ENCODE data around the gene GALNT17. TPM values are rescaled to one million over a fixed set of nuclear protein-coding genes. Genes with fewer than 3 reads are reported as not detected.

The GALNT17 gene
- total RNA-seq, 1 experiment from 2014 or later: not detected

DNA sequence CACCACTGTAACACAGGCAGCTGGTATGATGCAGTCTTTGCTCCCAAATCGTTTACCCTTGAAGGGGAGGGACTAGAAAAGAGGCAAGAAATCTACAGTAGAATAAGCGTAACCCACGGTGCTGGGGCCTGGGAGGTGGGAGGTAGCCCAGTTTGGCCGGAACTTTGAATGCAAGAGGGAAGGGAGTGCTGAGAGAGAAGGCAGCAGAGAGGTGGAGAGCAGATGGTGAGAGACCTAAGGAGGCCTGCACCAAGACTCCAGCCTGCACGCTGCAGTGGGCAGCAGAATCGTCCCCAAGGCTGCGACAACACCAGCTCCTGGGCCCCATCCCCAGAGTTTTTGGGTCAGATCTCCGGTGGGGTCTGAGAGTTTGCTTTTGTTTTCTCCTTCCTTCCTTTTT is 547.5 kb downstream of the GALNT17 start:
- Histone ChIP-seq H3F3A (ENCODE audit: insufficient read depth, low read depth) (no peaks in the 10 kb centered on the region), H3K27me3 (ENCODE audit: insufficient read depth, low read depth) (peaks cover 41% of the 10 kb centered on the region), H3K9me3 (ENCODE audit: insufficient read depth, low read depth) (no peaks in the 10 kb centered on the region), H3K4me2 (no peak overlapping the region), H3K27ac (no peak overlapping the region), H2AFZ (no peak overlapping the region), H3K79me2 (ENCODE audit: low read depth) (no peaks in the 10 kb centered on the region), H3K9me2 (ENCODE audit: insufficient read depth) (no peaks in the 10 kb centered on the region), H4K20me1 (ENCODE audit: insufficient read depth) (no peaks in the 10 kb centered on the region), H3K4me1 (replicated peaks; ENCODE audit: insufficient read depth) (no peaks in the 10 kb centered on the region), H3K4me3 (no peak overlapping the region), H3K36me3 (ENCODE audit: low read depth) (no peaks in the 10 kb centered on the region)
- no peak for DNase-seq
- intact Hi-C loops (cut with micrococcal nuclease; ENCODE audit: unreplicated experiment): no loop called here
- TF ChIP-seq EZH2 (IDR thresholded peaks at IDR 0.05; ENCODE audit: low read depth): no peak
- TF ChIP-seq, protein P1, sequence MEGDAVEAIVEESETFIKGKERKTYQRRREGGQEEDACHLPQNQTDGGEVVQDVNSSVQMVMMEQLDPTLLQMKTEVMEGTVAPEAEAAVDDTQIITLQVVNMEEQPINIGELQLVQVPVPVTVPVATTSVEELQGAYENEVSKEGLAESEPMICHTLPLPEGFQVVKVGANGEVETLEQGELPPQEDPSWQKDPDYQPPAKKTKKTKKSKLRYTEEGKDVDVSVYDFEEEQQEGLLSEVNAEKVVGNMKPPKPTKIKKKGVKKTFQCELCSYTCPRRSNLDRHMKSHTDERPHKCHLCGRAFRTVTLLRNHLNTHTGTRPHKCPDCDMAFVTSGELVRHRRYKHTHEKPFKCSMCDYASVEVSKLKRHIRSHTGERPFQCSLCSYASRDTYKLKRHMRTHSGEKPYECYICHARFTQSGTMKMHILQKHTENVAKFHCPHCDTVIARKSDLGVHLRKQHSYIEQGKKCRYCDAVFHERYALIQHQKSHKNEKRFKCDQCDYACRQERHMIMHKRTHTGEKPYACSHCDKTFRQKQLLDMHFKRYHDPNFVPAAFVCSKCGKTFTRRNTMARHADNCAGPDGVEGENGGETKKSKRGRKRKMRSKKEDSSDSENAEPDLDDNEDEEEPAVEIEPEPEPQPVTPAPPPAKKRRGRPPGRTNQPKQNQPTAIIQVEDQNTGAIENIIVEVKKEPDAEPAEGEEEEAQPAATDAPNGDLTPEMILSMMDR (conservative IDR thresholded peaks at IDR 0.05): no peak
- no TSS peak for BruUV-seq (replicated peaks)
- ChIA-PET POLR2A (ENCODE audit: unreplicated experiment) (no interaction called here), CTCF (no interaction called here)

DNA sequence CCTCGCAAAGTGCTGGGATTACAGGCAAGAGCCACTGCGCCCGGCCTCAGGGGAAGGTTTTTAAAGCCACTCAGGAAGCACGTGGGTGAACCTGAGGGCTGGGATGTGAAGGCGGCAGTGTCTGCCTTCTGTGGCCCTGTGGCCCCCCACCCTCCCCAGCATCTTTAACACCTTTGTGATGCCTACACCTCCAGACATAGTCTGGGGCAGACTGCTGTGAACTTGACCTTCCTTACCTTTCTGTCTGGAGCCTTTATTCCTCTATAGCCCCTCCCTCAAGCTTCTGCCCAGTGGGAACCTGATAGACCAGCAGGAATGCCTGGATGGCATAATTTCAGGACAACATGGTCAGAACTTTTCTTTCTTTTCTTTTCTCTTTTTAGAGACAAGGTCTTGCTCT is 550.2 kb downstream of the GALNT17 start:
- Histone ChIP-seq H3K4me3 (no peak overlapping the region), H3K4me2 (no peak overlapping the region), H3K79me2 (ENCODE audit: low read depth) (no peaks in the 10 kb centered on the region), H3K9me2 (ENCODE audit: insufficient read depth) (no peaks in the 10 kb centered on the region), H3K27me3 (ENCODE audit: insufficient read depth, low read depth) (peaks cover 40% of the 10 kb centered on the region), H2AFZ (no peak overlapping the region), H3K36me3 (ENCODE audit: low read depth) (no peaks in the 10 kb centered on the region), H3K27ac (no peak overlapping the region), H3K9me3 (ENCODE audit: insufficient read depth, low read depth) (no peaks in the 10 kb centered on the region), H4K20me1 (ENCODE audit: insufficient read depth) (no peaks in the 10 kb centered on the region), H3K4me1 (replicated peaks; ENCODE audit: insufficient read depth) (no peaks in the 10 kb centered on the region), H3F3A (ENCODE audit: insufficient read depth, low read depth) (no peaks in the 10 kb centered on the region)
- CTCF ChIA-PET: no interaction called here
- BruUV-seq (replicated peaks): no TSS peak
- no peak for TF ChIP-seq EZH2 (IDR thresholded peaks at IDR 0.05; ENCODE audit: low read depth)
- intact Hi-C loops (cut with micrococcal nuclease; ENCODE audit: unreplicated experiment): no loop called here
- POLR2A ChIA-PET (ENCODE audit: unreplicated experiment): no interaction called here
- no peak for DNase-seq

DNA sequence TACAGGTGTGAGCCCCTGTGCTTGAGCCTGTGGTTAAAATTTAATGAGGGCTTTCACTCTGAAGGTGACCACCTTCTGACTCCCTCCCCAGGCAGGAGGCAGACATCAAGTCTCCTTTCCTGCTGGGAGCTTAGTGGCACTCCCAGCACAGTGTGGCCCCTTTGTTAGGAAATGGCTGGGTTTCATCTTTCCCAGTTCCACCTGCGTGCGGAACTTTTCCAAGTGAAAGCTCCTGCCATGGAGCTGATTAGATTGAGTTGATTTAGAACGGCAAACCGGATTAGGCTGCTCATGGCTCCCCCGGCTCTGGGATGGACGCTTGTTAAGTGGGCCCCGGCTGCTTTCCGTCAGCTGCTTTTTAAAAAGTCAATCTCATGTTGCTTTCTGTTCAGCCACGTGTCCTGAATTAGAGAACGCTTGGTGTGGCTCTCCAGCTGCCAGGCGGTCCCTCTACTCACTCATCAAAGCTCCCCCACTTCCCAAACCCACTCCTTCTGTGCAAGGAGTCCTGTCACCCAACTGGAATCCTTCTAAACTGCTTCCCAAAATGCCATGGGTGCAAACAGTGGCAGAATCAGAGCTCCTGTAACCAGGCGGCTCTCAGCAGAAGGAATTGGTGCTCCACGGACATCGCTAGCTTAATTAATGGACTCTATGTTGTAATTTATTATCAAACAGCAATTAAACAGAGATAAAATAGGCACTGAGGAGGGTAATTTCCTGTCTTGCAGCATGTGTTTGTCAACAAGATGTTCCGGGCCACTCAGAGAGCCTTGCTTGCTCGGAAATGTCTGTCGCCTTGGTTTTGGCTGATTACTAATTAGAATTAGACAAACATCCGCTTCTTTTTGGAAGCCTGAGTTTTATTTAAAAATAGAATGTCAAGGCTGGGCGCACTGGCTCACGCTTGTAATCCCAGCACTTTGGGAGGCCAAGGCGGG is 551.2 kb downstream of the GALNT17 start:
- intact Hi-C loops (cut with micrococcal nuclease; ENCODE audit: unreplicated experiment): no loop called here
- H3K36me3 ChIP-seq (ENCODE audit: low read depth): no peaks in the 10 kb centered on the region
- CTCF ChIA-PET: no interaction called here
- no peaks in the 10 kb centered on the region for H3K79me2 ChIP-seq (ENCODE audit: low read depth)
- H4K20me1 ChIP-seq (ENCODE audit: insufficient read depth): no peaks in the 10 kb centered on the region
- no peaks in the 10 kb centered on the region for H3F3A ChIP-seq (ENCODE audit: insufficient read depth, low read depth)
- BruUV-seq (replicated peaks): no TSS peak
- H3K4me1 ChIP-seq (replicated peaks; ENCODE audit: insufficient read depth): no peaks in the 10 kb centered on the region
- DNase-seq: no peak
- no peak overlapping the region for H2AFZ ChIP-seq
- POLR2A ChIA-PET (ENCODE audit: unreplicated experiment): no interaction called here
- no peak overlapping the region for H3K27ac ChIP-seq
- TF ChIP-seq, protein P1 (conservative IDR thresholded peaks at IDR 0.05): no peak
- TF ChIP-seq EZH2 (IDR thresholded peaks at IDR 0.05; ENCODE audit: low read depth): no peak
- no peaks in the 10 kb centered on the region for H3K9me2 ChIP-seq (ENCODE audit: insufficient read depth)
- H3K9me3 ChIP-seq (ENCODE audit: insufficient read depth, low read depth): no peaks in the 10 kb centered on the region
- H3K27me3 ChIP-seq (ENCODE audit: insufficient read depth, low read depth): peaks cover 46% of the 10 kb centered on the region
- no peak overlapping the region for H3K4me3 ChIP-seq
- no peak overlapping the region for H3K4me2 ChIP-seq
